Keratinocyte (primary cell): ENCODE measurements around the gene RASIP1. TPM values are rescaled to one million over a fixed set of nuclear protein-coding genes. Genes with fewer than 3 reads are reported as not detected.

Experiments
- DNase-seq: peaks from one replicate; pipeline ENCODE4 v3.0.0-alpha.2; 2011; ENCODE audit warnings: low read depth, missing footprints, low spot score
- FAIRE-seq: peaks from 2 replicates; lab custom pipeline; 2011; peaks lifted over from hg19 to GRCh38; lab: Jason Lieb, UNC
- H2AFZ ChIP-seq: 2 replicates; pipeline ENCODE4 v1.6.0; 2012; ENCODE audit warnings: low read length, control low read depth, inconsistent platforms; ENCODE audit not compliant: control insufficient read depth
- H3K27ac ChIP-seq: 2 replicates; pipeline ENCODE4 v1.5.1; 2011; ENCODE audit warnings: low read length; ENCODE audit not compliant: control insufficient read depth, insufficient read depth
- H3K27me3 ChIP-seq: 3 replicates; pipeline ENCODE4 v1.6.0; 2011; ENCODE audit warnings: low read length; ENCODE audit not compliant: control insufficient read depth, insufficient read depth; ENCODE audit errors: extremely low read depth
- H3K36me3 ChIP-seq, 2 experiments: 2 replicates in 1 of 2; 3 replicates in 1 of 2; pipeline ENCODE4 v1.5.1; 2011; ENCODE audit warnings: low read length in 2 of 2, mild to moderate bottlenecking in 1 of 2; ENCODE audit not compliant: control insufficient read depth in 2 of 2, insufficient read depth in 2 of 2; ENCODE audit errors: extremely low read depth in 1 of 2
- H3K4me1 ChIP-seq: 3 replicates; pipeline ENCODE4 v1.5.1; 2011; ENCODE audit warnings: low read length; ENCODE audit not compliant: control insufficient read depth, insufficient read depth; ENCODE audit errors: extremely low read depth
- H3K4me2 ChIP-seq: 3 replicates; pipeline ENCODE4 v1.6.0; 2011; ENCODE audit warnings: low read depth, low read length; ENCODE audit not compliant: control insufficient read depth, insufficient read depth; ENCODE audit errors: extremely low read depth
- H3K4me3 ChIP-seq, 3 experiments: fragments of 200-600 bp in 1 of 3; sonication (generic) in 1 of 3; 2 replicates in 2 of 3; 3 replicates in 1 of 3; pipeline ENCODE4 v1.5.1; 2011 to 2016; ENCODE audit warnings: low read length in 3 of 3, mild to moderate bottlenecking in 3 of 3, control low read depth in 2 of 3, inconsistent platforms in 1 of 3, low read depth in 1 of 3, mixed read lengths in 1 of 3, mixed run types in 1 of 3, moderate library complexity in 1 of 3; ENCODE audit not compliant: control insufficient read depth in 2 of 3, insufficient read depth in 2 of 3; ENCODE audit errors: extremely low read depth in 1 of 3
- H3K79me2 ChIP-seq: 2 replicates; pipeline ENCODE4 v1.6.0; 2012; ENCODE audit warnings: low read length; ENCODE audit not compliant: control insufficient read depth, insufficient read depth
- H3K9ac ChIP-seq: 3 replicates; pipeline ENCODE4 v1.6.0; 2011; ENCODE audit warnings: low read length; ENCODE audit not compliant: control insufficient read depth, insufficient read depth; ENCODE audit errors: extremely low read depth
- H3K9me1 ChIP-seq: 3 replicates; pipeline ENCODE4 v1.6.0; 2011; ENCODE audit warnings: low read length; ENCODE audit not compliant: control insufficient read depth, insufficient read depth; ENCODE audit errors: extremely low read depth
- H3K9me3 ChIP-seq: 2 replicates; pipeline ENCODE4 v1.5.1; 2012; ENCODE audit warnings: low read depth, low read length; ENCODE audit not compliant: control insufficient read depth
- H4K20me1 ChIP-seq: 3 replicates; pipeline ENCODE4 v1.6.0; 2011; ENCODE audit warnings: low read length; ENCODE audit not compliant: control insufficient read depth, insufficient read depth; ENCODE audit errors: extremely low read depth
- CTCF ChIP-seq, 3 experiments: IDR thresholded peaks in 1 of 3; conservative IDR thresholded peaks in 1 of 3; optimal IDR thresholded peaks in 1 of 3; 2 replicates in 2 of 3; 3 replicates in 1 of 3; pipeline versions ENCODE3 to v1.5.1; 2011; ENCODE audit warnings: low read length in 3 of 3, mild to moderate bottlenecking in 3 of 3, moderate library complexity in 2 of 3, control low read depth in 1 of 3, inconsistent platforms in 1 of 3; ENCODE audit not compliant: insufficient read depth in 2 of 3; ENCODE audit errors: extremely low read depth in 1 of 3
- EZH2 ChIP-seq: IDR thresholded peaks from one replicate; pipeline ENCODE4 v1.6.1; 2012; ENCODE audit warnings: inconsistent platforms, mild to moderate bottlenecking, low read length, moderate library complexity
- dilution Hi-C: fragments of 300-500 bp; cut with MboI; formaldehyde crosslinking; loops from one replicate; pipeline ENCODE4 v1.7.0; 2020; ENCODE audit warnings: low sequenced_read_pairs; ENCODE audit not compliant: extremely low pct_ligation_motif_present
- polyA plus RNA-seq, 5 experiments: library from polyadenylated mRNA; depleted of rRNA in 3 of 5; stranded (reverse) in 3 of 5; stranded (forward) in 1 of 5; unstranded in 1 of 5; fragments of >200 nt; gene quantifications; 1 replicate in 1 of 5; 2 replicates in 3 of 5; 3 replicates in 1 of 5; pipeline versions ENCODE4 v1.2.1 to v1.2.3, GENCODE V29; 2011 to 2012; ENCODE audit warnings: missing spikeins in 2 of 5, low read depth in 1 of 5, low replicate concordance in 1 of 5

Gene RASIP1
- polyA plus RNA-seq, 1 donor (not counting 4 experiments of a cell fraction or from before 2014, with no cell fraction given) = 2.3 TPM

GRCh38 chr19:48746738-48747575 is 6.5 kb upstream of the RASIP1 start, which contains the start of gene IZUMO1:
IZUMO1 (minus strand) TSS chr19:48746909; CDS start chr19:48745859, 1,050 bp downstream.
- H4K20me1 ChIP-seq = no peaks in the 10 kb centered on the region
- H2AFZ ChIP-seq = no peak within 1 kb of the TSS
- no peak within 1 kb of the TSS for H3K9ac ChIP-seq
- no peaks in the 10 kb centered on the region for H3K9me3 ChIP-seq
- no peaks in the 10 kb centered on the region for H3K27me3 ChIP-seq
- H3K4me1 ChIP-seq = no peaks in the 10 kb centered on the region
- peaks cover 4% of the 10 kb centered on the region for H3K9me1 ChIP-seq
- H3K79me2 ChIP-seq = peaks cover 21% of the 10 kb centered on the region
- H3K4me2 ChIP-seq = no peak within 1 kb of the TSS
- no peak for FAIRE-seq
- no peak for TF ChIP-seq CTCF (optimal IDR thresholded peaks at IDR 0.05 in 1 of 3, IDR thresholded peaks at IDR 0.05 in 1 of 3, conservative IDR thresholded peaks at IDR 0.05 in 1 of 3; ENCODE audit: extremely low read depth in 1 of 3, insufficient read depth in 2 of 3, low read length in 3 of 3)
- no peak for TF ChIP-seq EZH2
- H3K27ac ChIP-seq = no peak within 1 kb of the TSS
- H3K36me3 ChIP-seq = peaks cover 13 to 19% of the 10 kb centered on the region in 2 experiments
- no peak within 1 kb of the TSS for H3K4me3 ChIP-seq
- dilution Hi-C loops = no loop called here
- no peak for DNase-seq

- H3K9ac ChIP-seq = no peak overlapping the region
Observed at GRCh38 chr19:48746110-48746509, 5.7 kb upstream of the RASIP1 start.

More at GRCh38 chr19:48746110-48746509, 5.7 kb upstream of the RASIP1 start:
- H3K4me2 ChIP-seq = no peak overlapping the region
- no peak overlapping the region for H2AFZ ChIP-seq
- H3K9me1 ChIP-seq = peaks cover 2% of the 10 kb centered on the region
- FAIRE-seq (no peak), DNase-seq (no peak)
- H4K20me1 ChIP-seq = no peaks in the 10 kb centered on the region
- dilution Hi-C loops = no loop called here
- no peak overlapping the region for H3K4me3 ChIP-seq
- peaks cover 13 to 18% of the 10 kb centered on the region in 2 experiments for H3K36me3 ChIP-seq
- H3K79me2 ChIP-seq = peaks cover 17% of the 10 kb centered on the region
- TF ChIP-seq CTCF (optimal IDR thresholded peaks at IDR 0.05 in 1 of 3, IDR thresholded peaks at IDR 0.05 in 1 of 3, conservative IDR thresholded peaks at IDR 0.05 in 1 of 3; ENCODE audit: extremely low read depth in 1 of 3, insufficient read depth in 2 of 3, low read length in 3 of 3) (no peak), EZH2 (no peak)
- no peak overlapping the region for H3K27ac ChIP-seq
- no peaks in the 10 kb centered on the region for H3K27me3 ChIP-seq
- H3K4me1 ChIP-seq = peaks cover 4% of the 10 kb centered on the region
- no peaks in the 10 kb centered on the region for H3K9me3 ChIP-seq
